NCI-H82 treated with DMSO at 0.1 percent for 48 hours (cell line): ENCODE data around the gene CSMD2.

ENCODE experiments used
- DNase-seq: peaks from one replicate; lab custom pipeline; 2025; ENCODE audit not compliant: unreplicated experiment; lab: John Stamatoyannopoulos, UW

Gene CSMD2

GRCh38 chr1:33867684-33868083 lies 297.3 kb downstream of the CSMD2 start:
- DNase-seq, result no peak

DNA sequence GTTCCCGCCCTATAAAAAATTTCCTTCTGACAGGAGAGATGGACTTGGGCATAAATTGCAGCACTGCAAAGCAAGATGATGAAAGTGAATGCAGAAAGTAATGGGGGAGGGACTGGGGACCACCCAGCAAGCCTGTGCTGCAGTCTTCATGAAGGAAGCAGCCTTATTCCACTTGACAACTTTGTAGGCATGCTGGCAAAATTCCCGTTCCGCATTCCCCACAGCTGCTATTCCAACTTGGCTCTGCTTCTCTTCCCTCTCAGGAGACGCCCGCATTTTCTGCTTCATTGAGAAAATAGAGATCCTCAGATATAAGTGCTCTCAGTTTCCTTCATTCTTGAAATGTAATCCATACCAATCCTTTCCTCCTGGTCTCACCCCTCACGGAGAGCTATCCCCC lies 298.7 kb downstream of the CSMD2 start:
- no peak for DNase-seq

- DNase-seq, result no peak
These were observed 300.3 kb downstream of the CSMD2 start for GRCh38 chr1:33864460-33865389.

- no peak for DNase-seq
These were observed 301.3 kb downstream of the CSMD2 start, which contains the start of gene HMGB4 for GRCh38 chr1:33863779-33864178. Gene HMGB4 (plus strand): TSS chr1:33864079. CDS start chr1:33864192, 113 bp downstream.

DNA sequence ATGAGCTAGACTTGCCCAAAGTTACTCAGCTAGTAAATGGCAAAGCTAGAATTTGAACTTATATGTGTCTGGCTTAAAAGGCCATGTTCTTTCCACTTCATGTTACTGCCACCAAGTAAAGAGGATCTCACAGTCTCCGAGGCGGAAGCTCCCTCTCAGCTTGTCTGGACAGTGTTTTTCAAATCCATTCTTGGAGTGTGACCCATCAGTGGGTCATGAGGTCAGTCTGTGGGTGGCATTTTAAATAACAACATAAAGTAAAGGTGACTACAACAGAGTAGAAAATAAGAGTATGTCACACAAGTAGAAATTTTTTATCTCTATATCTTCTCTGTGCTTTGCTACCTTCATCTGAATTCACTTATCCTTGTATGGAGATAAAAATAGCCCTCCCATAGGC lies 304.4 kb downstream of the CSMD2 start:
- no peak for DNase-seq

GRCh38 chr1:33854091-33854490 lies 310.9 kb downstream of the CSMD2 start:
- no peak for DNase-seq

DNA sequence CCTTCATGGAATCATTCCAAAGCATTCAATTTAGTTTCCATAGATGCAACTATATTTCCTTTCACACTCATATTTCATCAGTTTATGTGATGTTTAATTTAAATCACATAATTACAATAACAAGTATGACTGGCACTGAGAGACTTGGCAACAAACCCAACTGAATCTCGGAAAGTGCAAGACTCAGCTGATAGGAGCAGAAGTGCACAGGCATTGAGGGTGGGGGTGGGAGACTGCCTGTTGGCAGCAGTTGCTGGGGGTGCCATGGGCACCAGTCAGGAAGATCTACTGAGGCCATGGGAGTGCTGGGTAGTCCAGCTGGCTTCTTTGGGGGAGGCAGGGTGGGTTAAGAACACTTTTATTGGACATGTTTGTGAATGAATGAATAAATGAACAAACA lies 311.6 kb downstream of the CSMD2 start:
- DNase-seq, result no peak

DNA sequence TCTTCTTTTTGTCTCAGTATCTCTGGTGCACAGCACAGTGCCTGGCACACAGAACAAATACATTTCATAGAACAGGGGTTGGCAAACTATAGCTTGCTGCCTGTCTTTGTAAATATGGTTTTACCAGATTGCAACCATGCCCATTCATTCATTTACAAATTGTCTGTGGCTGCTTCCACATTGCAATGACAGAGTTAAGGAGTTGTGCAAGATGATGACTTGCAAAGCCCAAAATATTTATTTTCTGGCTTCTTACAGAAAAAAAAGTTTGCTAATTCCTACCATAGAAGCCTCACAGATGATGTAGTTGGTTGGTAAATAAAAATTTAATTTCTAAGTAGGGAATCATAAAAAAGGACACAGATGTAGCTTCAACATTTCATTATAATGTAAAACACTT lies 312.3 kb downstream of the CSMD2 start:
- no peak for DNase-seq

GRCh38 chr1:33850481-33850880 lies 314.5 kb downstream of the CSMD2 start:
- DNase-seq, result no peak

DNA sequence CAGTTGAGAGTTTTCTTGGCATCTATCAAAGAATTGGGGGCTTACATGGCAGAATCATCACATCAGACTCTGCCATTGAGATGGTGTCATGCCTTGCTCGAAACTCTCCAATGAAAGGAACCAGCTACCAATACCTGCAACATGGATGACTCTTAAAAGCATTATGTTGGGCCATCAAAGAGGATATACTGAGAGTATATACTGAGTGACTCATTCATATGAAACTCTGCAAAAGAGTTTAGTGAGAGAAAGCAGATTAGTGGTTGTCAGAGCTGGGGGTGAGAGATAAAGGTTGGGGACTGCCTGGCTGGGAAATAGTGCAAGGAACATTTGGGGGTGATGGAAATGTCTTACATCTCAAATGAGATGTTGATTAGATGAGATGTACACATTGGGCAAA lies 315.8 kb downstream of the CSMD2 start:
- DNase-seq, result no peak

DNA sequence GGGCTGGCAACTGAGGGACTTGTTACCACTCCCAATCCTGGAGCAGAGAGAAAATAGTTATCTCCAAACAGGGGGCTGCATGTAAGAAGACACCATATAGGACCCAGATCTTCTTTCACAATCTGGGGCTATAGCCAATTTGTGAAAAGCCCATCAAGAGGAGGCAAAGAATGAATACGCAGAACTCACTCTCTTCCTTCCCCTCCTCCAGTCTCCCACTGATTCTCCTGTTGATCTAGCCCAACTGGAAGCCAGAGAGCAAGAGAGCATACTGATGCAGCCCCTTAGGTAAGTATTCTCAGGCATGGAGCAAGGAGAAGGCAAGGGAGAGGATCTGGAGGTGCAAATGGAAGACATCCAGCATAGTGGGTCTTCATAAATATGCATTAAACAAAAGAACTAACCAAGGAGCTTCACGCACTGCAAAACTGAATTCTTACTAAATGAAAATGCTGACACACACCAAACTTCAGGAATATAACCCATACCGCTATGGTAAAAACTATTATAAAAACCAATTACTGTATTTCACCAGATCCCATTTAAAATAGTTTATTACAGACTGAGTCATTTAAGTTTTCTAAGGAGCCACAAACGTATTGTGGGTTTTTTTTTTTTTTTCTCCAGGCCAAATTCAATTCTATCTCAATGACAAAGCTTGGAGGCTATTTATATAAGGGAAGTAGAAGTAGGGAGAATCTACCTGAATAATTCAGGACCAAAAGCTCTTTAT lies 316.7 kb downstream of the CSMD2 start:
- DNase-seq, result no peak

- no peak for DNase-seq
These were observed 318.2 kb downstream of the CSMD2 start for GRCh38 chr1:33846861-33847260.

- no peak for DNase-seq
These were observed 320.9 kb downstream of the CSMD2 start for GRCh38 chr1:33844166-33844565.

GRCh38 chr1:33842348-33842747 lies 322.7 kb downstream of the CSMD2 start:
- no peak for DNase-seq

- DNase-seq, result no peak
These were observed 323.5 kb downstream of the CSMD2 start for GRCh38 chr1:33841494-33841893.

- no peak for DNase-seq
These were observed 327.4 kb downstream of the CSMD2 start for GRCh38 chr1:33837635-33838034.

DNA sequence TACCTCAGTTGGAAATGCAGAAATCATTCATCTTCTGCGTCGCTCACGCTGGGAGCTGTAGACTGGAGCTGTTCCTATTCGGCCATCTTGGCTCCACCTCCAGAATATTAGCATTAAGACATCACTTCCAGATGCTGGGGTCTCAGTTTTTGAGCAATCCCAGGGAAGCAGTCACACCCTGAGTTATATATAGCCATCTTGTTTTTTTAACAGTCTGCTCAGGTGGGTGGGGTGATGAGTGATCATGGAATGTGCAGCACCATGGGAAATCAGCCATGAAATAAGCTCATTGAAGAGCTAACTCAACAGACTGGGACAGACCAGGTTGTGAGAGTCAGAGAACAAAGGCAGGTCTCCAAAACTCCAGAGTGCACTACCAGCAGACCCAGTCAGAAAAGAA lies 328.1 kb downstream of the CSMD2 start:
- DNase-seq, result no peak

DNA sequence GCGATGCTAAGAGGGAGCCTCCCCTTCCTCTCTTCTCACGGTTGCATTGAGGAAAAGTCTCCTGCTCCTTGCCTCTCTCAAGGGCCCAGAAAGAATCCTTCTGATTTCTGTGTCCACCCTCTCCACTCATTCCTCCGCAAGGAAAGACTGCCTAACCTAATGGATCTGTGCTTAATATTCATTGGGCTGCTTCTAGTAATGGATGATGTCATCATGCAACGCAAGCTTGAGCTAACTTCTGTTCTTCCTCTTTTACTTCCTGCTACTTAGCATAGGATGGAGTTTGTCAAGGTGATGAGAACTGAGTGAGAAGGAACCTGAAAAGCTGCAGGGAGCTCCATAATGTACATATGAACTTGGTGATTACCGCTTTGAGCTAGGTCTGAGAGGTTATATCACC lies 336.4 kb downstream of the CSMD2 start:
- no peak for DNase-seq

DNA sequence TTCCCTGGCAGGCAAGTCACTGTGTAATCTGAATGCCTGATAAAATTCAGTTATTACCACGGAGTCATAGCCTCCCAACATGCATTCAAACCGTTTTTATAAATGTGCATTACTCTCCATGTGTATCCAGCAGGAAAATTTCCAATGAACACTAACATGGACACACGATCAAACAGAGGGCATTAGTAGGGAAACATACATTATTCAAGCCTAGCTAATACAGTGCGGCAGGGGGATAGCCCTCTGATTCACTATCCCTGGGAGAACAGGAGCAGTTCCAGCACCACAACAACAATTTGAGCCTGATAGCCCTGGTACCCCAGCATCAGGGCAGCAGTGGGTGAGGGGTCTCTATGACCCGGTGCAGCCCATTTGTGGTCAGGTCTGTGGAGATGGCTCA lies 337.0 kb downstream of the CSMD2 start:
- DNase-seq, result no peak

GRCh38 chr1:33826711-33827110 lies 338.3 kb downstream of the CSMD2 start:
- DNase-seq, result no peak

GRCh38 chr1:33826311-33826710 lies 338.7 kb downstream of the CSMD2 start:
- DNase-seq, result no peak

DNA sequence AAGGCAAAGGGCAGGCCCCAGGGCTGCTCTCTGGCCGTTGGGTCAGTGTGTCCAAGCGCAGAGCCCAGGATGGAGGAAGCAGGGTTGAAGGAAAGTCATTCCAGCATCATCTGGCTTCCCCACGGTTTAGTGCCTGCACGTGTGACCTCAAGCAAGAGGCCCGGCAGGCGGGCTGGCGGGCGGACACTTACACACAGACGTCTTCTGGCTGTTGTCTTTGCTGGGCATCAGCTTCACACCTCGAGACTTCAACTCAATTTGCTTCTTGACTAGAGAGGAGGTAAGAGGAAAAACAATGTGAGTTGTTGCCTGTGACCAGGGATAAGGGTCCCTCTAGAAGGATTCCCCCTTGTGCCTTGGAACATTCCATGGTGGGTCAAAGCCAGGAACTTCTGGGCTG lies 339.5 kb downstream of the CSMD2 start:
- no peak for DNase-seq
